ENCODE results near the gene KRTAP5-11.
"Not testable (repeated sequence)": the region's sequence is repeated elsewhere in the genome, so short reads cannot be mapped to it uniquely, and the experiment has no call there.

KRTAP5-11 gene

DNA sequence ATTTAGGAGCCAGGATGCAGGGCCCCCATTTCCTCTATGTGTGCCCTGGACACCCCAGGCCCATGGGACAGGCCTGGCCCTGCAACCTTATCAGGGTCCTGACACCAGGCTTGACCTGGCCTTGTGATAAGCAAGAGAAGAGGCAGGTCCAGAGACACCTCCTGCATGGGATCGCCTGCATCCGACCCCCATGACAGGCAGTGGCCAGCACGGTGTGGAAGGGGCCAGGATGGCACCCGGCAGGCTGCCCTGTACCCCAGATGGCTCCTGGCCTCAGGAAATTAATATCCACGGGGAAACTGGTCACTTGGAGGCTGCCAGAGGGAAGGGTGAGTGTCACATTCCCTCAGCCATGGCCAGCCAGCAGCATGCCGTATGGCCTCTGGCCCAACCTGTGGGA, 27.7 kb downstream of the KRTAP5-11 start:
- no peak for DNase-seq

DNA sequence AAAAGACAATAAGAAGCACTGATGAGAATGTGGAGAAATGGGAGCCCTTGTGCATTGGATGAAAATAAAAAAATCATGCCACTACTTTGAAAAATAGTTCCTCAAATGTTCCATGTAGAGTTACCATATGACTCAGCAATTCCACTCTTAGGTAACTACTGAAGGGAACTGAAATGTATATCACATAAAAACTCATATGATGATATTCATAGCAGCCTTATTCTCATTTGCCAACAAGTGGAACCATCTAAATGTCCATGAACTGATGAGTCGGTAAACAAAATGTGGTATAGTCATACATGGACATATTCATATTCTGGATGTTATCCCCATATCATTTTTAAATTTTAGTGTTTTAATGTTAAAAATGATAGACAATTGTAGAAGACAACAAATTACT, 31.0 kb downstream of the KRTAP5-11 start:
- DNase-seq, result peak; percentile 35

DNA sequence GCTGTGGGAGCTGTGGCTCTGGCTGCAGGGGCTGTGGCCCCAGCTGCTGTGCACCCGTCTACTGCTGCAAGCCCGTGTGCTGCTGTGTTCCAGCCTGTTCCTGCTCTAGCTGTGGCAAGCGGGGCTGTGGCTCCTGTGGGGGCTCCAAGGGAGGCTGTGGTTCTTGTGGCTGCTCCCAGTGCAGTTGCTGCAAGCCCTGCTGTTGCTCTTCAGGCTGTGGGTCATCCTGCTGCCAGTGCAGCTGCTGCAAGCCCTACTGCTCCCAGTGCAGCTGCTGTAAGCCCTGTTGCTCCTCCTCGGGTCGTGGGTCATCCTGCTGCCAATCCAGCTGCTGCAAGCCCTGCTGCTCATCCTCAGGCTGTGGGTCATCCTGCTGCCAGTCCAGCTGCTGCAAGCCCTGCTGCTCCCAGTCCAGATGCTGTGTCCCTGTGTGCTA, 33.9 kb downstream of the KRTAP5-11 start:
- no peak for DNase-seq

DNA sequence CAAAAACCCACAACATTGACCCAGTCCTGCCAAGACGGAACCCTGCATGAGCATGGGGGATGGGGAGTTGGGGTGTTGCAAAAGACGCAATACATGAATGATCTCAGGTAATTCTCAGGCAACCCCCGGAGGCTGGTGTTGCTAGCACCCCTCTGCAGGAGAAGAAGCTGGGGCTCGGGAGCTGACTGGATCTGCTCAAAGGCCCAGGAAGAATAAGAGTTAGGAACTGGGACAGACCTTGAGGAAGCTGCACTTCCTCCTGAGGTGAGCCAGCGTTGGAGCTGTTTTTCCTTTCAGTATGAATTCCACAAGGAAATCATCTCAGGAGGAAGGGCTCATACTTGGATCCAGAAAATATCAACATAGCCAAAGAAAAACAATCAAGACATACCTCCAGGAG, 34.6 kb downstream of the KRTAP5-11 start, which contains the start of gene KRTAP5-9:
TSS of gene KRTAP5-9 (plus strand) at position 301 of the 400 bp plus-strand sequence. CDS start 238 bp downstream, outside the sequence.
- no peak for DNase-seq

DNA sequence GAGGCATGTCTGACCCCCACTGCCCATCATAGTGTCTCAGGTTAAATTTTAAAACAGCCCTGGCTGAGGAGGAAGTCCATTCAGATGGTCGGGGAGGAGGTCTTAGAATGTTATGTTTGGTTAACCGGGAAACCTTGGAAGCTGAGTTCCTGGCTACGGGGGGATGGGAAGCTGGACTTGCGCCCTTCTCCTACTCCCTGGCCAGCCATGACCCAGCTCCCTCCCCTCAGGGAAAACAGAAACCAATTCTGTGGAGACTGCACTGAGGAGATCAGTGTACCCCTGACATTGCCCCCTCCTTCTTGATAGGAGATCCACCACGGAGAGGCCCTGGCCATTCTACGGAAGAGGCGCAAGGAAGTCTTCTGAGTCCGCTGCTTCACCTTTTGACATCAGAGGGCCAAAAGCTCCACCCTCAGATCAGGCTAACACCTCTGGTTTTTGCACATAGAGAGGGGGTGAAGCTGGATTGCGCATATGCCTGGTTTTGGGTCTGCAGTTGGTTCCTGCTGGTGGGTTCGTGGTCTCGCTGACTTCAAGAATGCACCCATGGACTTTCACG, 37.2 kb downstream of the KRTAP5-11 start:
- DNase-seq, result no peak

DNA sequence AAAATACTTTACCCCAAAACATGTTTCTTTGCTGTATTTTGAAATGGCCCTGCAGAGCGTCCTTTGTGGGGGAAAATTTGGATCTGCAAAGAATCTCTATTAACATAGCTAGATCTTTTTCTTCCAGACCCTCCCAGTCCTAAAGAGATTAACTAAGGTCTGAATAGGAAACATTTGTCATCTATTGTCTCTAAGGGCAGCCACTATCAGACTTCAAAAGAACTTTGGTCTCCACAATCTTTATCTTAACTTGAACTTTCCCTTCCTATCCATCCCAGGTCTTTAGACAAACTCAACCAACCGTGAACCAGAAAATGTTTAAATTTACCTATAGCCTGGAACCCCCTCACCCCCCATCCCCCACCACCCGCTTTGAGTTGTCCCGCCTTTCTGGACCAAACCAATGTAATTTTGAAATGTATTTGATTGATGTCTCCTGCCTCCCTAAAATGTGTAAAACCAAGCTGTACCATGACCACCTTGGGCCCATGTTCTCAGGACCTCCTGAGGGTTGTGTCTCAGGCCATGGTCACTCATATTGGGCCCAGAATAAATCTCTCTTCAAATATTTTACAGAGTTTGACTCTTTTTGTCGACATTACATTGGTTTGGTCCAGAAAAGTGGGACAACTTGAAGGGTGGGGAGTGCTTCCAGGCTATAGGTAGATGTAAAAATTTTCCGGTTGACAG, 38.0 kb downstream of the KRTAP5-11 start:
- no peak for DNase-seq

DNA sequence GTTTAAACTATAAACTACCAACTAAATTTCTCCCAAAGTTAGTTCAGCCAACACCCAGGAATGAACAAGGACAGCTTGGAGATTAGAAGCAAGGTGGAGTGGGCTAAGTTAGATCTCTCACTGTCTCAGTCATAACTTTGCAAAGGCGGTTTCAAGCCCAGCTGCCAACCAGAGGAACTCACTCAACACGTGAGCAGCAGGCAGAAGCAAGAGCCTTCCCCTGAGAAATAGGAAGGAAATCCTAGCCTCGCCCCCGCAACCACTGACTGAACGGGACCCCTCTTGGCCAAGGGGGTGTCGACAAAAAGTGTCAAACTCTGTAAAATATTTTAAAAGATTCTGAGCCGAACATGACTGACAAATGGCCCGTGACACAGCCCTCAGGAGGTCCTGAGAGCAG, 38.8 kb downstream of the KRTAP5-11 start:
- peak; percentile 34 for DNase-seq

DNA sequence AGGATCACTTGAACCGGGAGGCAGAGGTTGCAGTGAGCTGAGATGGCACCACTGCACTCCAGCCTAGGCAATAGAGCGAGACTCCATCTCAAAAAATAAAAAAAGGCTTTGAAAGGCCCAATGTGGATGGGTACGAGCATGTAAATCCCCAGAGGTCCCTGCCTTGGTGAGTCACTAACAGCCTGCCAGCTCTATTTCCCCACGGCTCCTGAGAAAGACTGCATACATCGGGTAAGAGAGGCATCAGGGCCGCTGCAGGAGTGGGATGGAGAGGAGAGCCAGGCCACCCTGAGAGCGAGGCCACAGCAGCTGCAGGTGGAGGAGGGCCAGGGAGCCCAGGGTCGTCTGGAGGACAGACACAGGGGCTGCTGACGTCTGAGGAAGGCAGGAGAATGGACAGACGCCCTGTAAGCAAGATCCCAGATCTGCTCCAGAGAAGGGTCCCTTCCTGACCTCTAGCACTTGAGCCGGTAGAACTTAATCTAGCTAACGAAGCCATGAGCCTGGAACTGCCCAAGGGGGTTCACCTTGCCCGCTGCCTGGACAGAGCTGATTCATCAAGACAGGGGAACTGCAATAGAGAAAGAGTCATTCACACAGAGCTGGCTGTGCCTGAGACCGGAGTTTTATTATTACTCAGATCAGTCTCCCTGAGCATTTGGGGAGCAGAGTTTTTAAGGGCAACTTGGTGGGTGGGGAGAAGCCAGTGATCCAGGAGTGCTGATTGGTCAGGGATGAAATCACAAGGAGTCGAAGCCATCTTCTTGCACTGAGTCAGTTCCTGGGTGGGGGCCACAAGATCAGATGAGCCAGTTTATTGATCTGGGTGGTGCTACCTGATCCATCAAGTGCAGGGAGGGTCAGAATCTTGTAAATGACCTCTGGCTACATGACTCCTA, 39.5 kb downstream of the KRTAP5-11 start:
- DNase-seq, result no peak

DNA sequence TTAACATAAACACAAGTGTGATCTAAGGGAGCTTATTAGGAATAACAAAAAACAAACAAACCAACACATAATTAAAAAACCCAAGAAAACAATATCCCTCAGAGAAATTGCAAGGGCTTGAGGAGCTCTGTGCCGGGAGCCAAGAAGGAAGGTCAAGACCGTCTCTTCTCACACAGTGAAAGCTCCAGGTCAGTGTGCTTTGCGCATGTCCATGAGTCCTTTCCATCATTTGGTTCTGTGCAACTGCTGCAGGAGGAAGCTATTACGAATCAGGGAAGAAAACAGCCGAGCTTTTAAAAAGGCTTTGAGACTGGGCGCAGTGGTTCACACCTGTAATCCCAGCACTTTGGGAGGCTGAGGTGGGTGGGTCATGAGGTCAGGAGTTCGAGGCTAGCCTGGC, 40.3 kb downstream of the KRTAP5-11 start:
- no peak for DNase-seq

DNA sequence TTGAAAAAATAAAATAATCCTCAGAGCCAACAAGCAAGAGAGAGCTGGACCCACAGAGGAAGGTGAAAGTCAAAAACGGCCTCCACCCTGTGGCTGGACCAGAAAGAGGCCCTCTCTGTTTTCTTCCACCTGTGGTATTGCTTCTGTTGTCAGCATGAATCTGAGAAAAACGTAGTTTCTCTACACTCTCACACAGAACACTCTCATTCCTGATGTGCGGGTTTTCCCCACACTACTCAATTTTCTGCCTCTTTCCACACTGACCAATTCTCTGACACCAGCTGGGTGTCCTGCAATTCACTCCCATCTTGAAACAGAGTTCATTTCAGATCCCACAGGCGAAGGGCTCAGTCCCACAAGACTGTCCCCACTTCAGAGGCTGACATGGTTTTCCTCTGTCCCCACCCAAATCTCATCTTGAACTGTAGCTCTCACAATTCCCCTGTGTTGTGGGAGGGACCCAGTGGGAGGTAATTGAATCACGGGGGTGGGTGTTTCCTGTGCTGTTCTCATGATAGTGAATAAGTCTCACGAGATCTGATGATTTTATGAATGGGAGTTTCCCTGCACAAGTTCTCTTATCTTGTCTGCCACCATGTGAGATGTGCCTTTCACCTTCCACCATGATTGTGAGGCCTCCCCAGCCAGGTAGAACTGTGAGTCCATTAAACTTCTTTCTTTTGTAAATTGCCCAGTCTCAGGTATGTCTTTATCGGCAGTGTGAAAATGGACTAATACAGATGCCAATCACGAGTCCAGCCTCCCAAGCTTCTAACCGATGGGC, 42.0 kb downstream of the KRTAP5-11 start:
- not testable (repeated sequence) for DNase-seq

DNA sequence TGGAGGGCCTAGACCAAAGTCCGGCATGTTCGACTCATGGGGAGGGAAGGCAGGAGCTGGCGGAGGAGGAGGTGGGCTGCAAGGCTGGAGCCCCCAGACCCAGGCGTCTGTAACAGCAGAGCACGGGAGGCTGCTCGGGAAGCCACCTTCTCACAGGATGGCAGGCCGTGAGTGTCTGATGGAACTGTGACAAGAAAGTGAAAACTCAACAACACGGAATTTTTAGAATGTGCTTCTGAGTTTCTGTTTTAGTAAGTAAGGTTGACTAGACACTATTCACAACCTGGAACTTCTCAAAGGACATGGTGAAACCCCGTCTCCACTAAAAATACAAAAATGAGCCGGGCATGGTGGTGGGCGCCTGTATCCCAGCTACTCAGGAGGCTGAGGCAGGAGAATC, 42.7 kb downstream of the KRTAP5-11 start:
- not testable (repeated sequence) for DNase-seq

DNA sequence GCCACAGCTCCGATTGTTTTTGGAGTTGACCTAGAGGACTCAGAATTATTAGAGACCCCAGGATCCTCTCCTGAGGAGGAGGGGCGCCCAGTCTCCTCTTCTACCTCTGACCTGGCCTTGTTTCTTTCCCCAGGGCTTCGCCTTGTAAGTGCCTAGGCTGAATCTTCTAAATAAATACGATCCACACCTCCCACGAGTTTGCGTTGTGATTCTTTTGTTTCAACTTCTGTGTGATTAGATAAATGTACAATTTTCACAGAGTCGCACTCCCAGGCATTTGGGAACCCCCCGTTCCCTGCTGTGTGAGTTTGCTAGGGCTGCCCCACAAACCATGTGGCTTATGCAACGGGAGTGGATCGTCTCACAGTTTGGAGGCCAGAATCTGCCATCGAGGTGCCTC, 43.7 kb downstream of the KRTAP5-11 start:
- no peak for DNase-seq

DNA sequence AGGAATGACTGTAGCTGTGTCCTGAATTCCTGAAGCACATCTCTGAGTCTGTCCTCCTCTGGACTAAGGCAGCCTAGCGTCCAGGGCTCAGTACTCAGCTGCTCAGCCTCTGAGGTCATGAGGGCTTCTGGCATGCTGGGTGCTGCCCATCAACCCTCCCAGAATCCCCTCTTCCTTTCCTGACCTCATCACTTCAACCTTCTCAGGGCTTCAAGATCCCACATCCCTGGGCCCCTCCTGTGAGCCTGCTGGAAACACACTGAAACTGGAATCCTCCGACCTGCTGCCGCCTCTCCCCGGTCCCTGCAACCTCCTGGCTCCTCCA, 44.0 kb downstream of the KRTAP5-11 start:
- DNase-seq, result no peak

DNA sequence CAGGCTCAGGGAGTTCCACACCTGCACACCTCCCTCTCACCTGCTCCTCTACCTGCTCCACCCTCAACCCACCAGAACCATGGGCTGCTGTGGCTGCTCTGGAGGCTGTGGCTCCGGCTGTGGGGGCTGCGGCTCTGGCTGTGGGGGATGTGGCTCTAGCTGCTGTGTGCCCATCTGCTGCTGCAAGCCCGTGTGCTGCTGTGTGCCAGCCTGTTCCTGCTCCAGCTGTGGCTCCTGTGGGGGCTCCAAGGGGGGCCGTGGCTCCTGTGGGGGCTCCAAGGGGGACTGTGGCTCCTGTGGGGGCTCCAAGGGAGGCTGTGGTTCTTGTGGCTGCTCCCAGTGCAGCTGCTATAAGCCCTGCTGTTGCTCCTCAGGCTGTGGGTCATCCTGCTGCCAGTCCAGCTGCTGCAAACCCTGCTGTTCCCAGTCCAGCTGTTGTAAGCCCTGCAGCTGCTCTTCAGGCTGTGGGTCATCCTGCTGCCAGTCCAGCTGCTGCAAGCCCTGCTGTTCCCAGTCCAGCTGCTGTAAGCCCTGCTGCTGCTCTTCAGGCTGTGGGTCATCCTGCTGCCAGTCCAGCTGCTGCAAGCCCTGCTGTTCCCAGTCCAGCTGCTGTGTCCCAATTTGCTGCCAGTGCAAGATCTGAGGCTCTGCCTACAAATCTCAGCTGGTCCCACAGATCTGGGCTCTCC, 44.6 kb downstream of the KRTAP5-11 start, which contains the start of gene KRTAP5-8:
TSS of gene KRTAP5-8 (plus strand) at position 49 of the 689 bp plus-strand sequence. CDS start at position 80, 31 bp downstream.
- DNase-seq, result not testable (repeated sequence)

DNA sequence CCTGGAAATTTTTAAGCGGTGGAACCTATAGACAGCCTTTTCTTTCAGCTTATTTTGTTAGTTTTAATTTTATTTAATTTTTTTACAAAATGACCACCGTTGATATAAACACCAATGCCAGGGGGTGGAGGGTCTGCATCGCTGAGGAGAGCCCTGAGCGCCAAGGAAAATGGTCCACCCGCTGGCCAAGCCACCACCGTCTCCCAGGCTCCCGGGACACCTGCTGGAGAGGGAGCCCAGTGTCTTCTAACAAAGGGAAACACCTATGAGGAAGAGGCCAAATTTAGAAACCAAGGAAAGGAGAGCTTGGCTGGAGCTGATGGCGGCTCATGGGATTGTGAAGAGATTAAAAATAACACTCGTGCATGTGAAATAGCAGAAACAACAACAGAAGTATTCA, 45.1 kb downstream of the KRTAP5-11 start:
- no peak for DNase-seq

DNA sequence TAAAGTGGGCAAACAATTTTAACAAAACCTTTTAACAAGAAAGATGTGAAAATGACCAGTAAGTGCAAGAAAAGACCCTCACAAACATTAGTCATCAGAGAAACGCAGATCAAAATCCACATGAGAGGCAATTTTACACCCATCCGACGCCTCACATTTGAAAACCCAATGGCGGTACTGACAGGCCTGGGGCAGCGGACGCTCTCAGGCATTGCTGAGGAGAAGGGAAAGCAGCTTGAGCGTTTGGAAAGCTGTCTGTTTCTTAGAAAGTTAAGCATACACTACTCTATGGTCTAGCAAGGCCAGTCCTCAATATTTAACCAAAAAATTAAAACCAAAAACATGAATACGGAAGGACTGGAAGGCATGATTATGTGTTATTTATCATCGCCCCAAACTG, 46.9 kb downstream of the KRTAP5-11 start:
- DNase-seq, result no peak

DNA sequence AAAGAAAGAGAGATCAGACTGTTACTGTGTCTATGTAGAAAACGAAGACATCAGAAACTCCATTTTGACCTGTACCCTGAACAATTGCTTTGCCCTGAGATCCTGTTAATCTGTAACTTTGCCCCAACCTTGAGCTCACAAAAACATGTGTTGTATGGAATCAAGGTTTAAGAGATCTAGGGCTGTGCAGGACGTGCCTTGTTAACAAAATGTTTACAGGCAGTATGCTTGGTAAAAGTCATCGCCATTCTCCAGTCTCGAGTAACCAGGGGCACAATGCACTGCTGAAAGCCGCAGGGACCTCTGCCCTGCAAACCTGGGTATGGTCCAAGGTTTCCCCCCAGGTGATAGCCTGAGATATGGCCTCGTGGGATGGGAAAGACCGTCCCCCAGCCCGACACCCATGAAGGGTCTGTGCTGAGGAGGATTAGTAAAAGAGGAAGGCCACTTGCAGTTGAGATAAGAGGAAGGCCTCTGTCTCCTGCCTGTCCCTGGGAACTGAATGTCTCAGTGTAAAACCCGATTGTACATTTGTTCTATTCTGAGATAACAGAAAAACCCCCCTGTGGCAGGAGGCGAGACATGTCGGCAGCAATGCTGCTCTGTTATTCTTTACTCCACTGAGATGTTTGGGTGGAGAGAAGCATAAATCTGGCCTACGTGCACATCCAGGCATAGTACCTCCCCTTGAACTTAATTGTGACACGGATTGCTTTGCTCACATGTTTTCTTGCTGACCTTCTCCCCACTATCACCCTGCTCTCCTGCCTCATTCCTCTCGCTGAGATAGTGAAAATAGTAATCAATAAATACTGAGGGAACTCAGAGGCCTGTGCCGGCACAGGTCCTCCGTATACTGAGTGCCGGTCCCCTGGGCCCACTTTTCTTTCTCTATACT, 47.7 kb downstream of the KRTAP5-11 start:
- DNase-seq, result not testable (repeated sequence)

DNA sequence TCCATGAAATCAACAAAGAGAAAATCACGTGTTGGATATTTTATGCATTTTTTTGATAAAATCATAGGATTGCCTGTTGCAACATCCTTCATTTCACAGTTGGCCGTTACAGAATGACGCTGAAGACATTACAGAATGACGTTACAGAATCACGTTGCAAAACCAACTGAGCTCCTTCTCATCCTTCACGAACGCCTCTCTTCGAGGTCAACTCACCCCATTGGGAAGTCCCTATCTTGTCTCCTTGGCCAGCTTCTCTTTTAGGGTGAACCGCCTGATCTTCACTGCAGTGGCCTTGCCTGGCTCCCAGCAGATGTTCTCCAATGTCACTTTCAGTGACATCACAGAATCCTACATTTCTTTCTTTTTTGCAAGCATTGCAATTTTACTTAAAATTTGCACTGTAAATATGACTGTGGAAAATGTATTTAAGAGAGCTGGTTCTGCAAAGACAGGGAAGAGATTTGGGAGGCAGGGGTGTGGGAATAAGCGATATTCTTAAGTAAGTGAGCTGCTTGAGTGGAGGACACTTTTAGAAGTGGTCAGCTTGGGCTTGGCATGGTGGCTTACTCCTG, 50.6 kb downstream of the KRTAP5-11 start:
- no peak for DNase-seq
